SK-N-DZ (cell line): ENCODE results near the gene C1orf56. TPM values are rescaled to one million over a fixed set of nuclear protein-coding genes. Genes with fewer than 3 reads are reported as not detected.

ENCODE experiments used
- DNase-seq: peaks from one replicate; pipeline ENCODE4 v3.0.0-alpha.2; 2015; ENCODE audit warnings: low spot score
- polyA plus RNA-seq, 2 experiments: library from polyadenylated mRNA; depleted of rRNA; stranded (reverse); fragments of >200 nt; gene quantifications; 2 replicates each; pipeline ENCODE4 v1.2.3, GENCODE V29; 2014

Gene C1orf56, protein sequence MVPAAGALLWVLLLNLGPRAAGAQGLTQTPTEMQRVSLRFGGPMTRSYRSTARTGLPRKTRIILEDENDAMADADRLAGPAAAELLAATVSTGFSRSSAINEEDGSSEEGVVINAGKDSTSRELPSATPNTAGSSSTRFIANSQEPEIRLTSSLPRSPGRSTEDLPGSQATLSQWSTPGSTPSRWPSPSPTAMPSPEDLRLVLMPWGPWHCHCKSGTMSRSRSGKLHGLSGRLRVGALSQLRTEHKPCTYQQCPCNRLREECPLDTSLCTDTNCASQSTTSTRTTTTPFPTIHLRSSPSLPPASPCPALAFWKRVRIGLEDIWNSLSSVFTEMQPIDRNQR
- polyA plus RNA-seq (2014; cell fraction: cytosol; rRNA removed), result 4.8 TPM in 2 replicates
- polyA plus RNA-seq (2014; cell fraction: nucleus; rRNA removed), result 1.7 and 4.7 TPM in 2 replicates

DNA sequence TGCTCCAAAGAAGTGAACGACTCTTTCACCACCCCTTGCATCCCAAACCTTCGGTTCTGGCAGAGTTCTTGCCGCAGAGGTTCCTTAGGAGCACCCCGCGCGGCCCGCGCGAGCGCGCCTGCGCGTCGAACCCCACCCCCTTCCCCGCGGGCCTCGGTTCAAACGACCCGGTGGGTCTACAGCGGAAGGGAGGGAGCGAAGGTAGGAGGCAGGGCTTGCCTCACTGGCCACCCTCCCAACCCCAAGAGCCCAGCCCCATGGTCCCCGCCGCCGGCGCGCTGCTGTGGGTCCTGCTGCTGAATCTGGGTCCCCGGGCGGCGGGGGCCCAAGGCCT, at the start of gene C1orf56:
TSS of gene C1orf56 (plus strand) at position 161 of the 334 bp plus-strand sequence. CDS start at position 258, 97 bp downstream.
- peak; percentile 83 for DNase-seq

DNA sequence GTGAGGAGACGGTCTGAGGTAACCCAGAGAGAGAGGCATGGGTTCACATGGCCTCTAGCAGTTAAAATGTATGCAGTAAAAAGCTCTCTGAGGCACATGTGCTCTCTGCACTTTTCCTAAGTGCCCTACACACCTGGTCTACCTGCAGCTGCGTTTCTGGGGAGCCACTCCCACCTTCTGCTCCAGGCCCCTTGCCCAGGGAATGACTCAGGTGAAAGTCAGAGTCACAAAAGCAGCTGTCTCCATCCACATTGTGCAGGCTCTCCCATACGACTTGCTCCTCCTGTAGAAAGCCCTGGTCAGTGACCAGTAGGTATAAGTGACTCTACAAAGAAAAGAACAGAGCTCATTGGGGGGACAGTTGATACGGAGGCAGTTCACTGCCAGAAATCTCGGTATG, 49.6 kb upstream of the C1orf56 start:
- DNase-seq, result no peak

DNA sequence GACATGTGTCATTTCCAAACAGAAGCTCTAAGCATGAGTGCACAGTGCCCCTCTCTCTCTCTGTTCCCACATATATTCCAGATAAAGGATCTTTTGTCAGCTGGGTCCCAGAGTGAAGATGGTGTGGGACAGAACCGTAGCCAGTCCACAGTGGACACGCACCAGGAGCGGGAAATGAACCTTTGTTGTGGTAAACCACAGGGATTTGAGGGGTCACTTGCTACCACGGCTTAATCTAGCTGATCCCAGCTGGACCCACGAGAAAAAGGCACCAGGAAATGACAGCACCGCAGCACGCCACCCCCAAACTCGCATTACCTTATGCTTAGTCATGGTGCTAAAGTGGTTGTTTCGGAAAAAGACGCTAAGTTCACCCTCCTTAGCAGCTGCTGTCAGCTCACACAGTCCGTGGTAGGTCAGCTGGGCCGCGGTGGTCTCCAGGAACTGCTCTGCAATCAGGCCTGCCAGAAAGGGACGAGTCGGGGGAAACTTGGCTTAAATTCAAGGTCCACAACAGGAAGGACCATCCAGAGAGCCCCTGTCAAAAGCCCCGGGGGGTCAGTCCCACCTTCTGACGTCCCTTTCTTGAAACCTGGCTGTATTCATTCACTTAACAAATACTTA, 48.4 kb upstream of the C1orf56 start:
- no peak for DNase-seq

DNA sequence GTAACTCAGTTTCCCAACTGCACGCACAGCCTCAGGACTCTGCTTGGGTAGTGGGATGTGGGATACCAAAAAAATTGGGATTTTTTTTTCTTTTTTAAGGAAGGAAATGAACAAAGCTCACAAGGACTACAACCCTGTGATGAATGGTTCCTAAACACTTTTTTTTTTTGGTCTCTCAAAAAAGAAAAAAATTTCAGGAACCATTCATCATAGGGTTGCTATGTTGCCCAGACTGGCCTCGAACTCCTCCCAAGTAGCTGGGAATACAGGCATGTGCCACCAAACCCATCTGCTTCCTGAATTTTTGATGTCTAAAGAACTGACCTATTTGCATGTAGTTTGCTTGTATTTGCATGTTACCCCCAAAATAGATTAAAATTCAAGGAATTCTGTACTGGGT, 47.6 kb upstream of the C1orf56 start:
- no peak for DNase-seq

DNA sequence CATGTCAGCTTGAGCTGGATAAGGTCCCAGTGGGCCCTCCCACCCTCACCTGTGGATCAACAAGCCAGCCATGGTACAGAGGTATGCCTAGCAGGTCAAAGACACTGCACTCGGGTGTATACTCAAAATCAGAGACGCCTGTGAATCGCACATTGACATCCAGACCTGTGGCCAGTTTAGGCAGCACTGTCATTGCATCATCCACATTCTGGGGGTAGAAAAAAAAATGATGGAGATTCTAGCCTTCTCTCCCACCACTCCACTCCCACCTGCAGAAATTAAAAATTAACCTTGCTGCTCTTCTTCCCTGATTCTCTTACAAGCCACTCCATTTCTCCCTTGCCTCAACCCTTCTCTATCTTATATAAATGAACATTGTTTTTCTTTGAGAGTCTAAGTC, 47.1 kb upstream of the C1orf56 start:
- no peak for DNase-seq

DNA sequence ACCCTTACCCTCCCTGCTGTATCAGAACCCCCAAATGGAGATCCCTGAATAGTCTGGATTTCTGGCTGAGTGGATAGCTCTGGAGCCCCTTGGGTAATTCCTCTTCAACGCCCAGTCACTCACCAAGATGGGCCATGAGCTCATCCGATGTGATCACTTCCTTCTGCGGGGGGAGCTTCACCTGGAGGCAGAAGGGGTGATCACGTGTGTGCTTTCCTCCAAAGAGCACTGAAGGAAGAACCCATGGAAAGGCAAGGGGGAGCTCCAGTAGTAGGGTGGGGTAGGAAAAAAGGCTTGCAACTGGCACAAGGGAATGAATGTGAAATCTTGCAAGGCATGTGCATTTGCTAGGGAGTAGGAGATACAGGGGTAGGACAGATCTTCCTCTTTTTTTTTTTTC, 45.9 kb upstream of the C1orf56 start:
- DNase-seq, result no peak

DNA sequence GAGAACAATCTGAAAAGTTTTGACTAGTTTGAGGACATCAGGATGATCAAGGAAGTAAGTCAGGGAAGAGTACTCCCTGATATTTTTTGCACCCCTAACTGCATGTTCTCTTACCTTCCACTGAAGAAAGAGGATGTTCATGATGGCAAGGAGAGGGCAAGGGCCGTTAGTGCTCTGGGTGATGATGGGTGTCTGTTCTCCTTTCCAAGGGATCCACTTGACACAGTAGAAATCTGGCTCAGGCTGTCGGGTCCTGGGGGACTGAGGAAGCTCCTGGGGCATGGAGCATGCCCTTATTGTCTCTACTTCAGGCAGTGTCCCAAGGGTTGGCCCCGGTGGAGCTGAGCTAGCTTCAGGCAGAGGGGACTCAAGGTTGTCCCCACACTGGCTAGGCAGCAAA, 45.5 kb upstream of the C1orf56 start:
- no peak for DNase-seq

DNA sequence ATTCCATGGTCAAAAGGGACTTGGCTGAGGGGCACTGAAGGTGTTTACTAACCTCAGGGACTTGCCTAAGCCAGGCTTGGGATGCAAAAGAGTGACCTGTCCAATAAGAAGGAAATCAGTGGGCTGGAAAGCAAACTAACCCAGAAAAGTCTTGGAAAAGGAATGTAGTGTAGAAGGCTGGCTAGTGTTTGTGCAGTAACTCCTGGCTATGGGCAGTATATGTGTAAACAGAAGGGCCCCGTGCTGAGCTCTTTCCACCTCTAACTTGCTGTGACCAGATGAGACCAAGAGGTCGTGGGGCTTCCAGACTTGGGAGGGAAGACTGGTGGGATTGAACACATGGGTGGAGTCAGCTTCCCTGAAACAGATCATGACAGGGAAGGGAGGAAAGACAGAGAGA, 44.9 kb upstream of the C1orf56 start:
- no peak for DNase-seq

DNA sequence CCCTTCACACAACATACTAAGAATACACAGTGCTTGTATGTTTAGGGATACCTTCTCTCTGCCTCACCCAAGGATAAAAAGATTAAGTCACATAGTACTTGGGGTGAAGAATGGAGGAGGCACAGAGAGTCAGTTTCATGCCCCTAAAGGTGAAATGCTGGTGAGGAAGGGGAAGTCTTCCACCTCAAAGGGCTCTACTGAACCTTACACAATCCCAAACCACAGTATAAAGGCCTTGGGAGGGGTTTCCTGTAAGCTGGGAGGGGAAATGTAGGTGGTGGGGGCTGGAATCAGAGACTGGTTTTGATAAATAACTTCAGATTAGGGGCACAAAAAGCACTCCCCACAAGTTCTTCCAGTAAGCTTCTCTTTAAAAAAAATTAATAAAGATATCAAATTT, 44.4 kb upstream of the C1orf56 start:
- DNase-seq, result no peak

DNA sequence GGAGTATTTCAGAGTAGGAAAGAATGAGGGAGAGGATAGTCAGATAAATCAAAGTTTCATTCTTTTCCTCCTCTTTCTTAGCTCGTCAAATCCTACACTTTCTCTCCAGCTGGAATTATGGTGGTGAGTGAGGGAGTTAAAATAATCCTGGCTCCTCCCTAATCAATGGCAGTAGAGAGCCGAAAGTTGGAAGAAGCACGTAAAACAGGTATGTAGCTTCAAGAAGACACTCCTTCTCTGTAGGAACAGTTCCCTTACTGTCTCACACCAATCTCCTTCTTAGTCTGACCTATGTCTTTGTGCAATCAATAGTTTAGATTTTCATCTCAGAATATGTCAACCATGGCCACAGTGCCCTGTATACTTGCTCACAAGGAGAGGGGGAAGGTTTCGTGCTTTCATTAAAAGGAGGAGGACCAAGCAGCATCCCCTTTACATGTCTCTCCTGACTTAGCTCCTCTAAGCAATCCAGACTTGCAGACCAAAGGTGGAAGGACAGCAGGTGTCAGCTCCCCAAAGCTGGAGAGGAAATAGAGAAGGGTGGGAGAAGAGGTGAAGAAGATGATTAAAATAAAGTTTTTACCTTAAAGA, 41.7 kb upstream of the C1orf56 start:
- no peak for DNase-seq

DNA sequence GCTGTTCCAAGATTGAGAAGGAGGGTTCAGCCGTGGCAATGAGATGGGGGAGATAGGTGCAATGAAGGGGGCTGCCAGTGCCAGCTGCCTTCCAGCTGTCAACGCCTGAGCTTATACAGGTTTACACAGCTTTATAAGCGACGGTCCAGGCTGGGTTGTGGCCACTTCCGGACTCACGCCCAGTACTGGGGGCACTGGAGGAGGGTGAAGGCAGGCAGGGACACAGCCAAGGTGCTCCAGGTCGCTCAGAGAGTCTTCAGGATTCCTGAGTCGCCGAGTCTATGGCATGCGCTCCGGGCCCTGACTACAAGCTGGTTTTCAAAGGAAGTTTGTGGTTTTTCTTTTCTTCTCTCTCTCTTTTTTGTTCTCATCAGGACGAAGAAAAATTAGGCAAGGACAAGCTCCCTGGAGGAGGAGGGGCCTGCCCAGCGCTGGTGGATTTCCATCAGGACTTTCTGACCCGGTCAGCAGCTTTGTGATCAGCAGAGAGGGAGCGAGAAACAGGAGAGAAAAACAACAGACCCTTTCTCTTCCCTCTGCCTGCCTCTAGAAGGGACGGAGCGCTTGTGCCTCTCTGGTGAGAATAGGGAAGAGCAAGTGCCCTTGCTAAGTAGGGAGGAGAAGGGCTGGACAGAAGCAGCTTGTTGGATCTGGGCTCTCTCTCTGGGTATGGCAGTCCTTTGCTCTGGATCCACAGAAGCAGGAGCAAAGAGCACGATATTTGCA, 41.1 kb upstream of the C1orf56 start, which contains the start of gene MINDY1:
TSS of gene MINDY1 (minus strand) at position 576 of the 726 bp plus-strand sequence. CDS start 4,285 bp downstream, outside the sequence.
- peak; percentile 92 for DNase-seq

DNA sequence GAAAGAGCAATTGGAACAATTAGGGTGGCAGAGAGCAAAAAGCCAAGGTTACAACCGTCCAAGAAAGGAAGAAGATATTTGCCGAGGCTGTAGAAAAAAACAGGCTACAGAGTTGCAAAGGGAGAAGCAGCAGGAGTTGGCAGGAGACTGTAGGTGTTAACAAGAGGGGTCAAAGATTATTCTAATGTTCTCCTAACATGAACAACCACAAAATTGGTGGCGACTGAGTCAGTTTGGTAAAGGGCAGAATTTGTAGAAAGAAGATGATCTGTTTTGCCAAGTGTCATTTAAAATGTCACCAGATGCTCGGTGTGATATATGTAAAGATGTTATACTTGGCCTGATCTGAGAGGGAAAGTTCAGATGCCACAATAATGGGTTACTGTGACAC, 39.7 kb upstream of the C1orf56 start:
- no peak for DNase-seq

DNA sequence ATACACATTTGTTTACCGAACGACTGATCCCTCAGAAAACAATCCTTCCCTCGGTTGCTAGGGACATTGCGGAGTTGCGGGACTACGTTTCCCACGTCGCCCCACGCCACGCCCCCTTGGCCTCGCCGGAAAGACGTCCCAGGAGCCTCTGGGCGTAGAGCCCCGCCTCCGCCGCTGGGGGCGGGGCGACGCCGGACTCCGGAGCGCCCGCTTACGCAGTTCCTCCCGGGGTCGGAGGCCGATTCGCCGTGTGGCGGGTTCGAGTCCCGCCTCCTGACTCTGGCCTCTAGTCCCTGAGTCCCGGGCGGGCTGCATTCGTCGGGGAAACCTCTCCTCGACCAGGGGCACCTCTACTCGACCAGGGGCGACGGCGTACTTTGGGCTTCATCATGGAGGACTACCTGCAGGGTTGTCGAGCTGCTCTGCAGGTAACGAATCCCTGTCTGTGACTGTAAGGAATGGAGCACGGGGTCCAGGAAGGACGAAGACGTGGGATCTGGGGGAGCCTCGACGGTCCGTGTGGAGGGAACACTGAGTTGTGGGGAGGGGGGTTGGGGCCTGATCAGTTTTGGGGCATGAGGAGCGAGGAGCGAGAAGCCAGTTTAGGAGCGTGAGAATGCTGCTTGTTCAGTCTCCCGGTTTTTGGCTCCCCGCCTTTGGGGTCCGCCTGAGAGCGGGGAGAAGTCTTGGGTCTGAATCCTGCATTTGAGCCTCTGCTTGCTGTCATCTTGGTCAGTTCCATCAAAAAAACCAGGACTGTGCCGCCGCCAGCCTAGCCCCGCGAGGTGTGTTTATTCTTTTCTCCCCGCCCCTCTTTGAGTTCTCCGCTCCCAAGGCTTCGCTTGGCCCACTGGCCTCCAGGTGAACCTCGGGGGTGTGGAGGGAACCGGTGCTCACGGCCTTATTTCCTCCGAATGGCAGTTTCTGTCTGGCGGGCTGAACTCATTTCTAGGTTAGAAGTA, 39.0 kb upstream of the C1orf56 start, which contains the start of gene PRUNE1:
TSS of gene PRUNE1 (plus strand) at position 206 of the 962 bp plus-strand sequence. CDS start at position 390, 184 bp downstream.
- DNase-seq, result peak; percentile 96

DNA sequence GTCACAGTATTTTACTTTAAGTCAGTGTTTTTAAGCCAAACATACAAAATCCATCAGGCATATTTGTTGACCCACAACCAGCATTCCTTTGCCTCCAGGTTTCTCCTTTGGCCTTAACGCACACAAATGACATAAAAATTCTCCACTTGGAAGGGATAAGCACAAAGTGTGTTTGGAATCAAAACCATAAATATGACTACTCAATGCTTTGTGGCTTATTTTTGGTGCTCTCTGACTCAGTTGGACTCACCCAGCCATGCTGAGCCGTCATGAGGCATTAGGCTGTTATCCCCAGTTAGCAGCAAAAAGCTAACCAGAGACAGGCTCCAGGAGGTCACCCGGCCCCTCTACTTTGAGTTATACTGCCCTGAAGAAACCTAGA, 38.4 kb upstream of the C1orf56 start:
- no peak for DNase-seq

DNA sequence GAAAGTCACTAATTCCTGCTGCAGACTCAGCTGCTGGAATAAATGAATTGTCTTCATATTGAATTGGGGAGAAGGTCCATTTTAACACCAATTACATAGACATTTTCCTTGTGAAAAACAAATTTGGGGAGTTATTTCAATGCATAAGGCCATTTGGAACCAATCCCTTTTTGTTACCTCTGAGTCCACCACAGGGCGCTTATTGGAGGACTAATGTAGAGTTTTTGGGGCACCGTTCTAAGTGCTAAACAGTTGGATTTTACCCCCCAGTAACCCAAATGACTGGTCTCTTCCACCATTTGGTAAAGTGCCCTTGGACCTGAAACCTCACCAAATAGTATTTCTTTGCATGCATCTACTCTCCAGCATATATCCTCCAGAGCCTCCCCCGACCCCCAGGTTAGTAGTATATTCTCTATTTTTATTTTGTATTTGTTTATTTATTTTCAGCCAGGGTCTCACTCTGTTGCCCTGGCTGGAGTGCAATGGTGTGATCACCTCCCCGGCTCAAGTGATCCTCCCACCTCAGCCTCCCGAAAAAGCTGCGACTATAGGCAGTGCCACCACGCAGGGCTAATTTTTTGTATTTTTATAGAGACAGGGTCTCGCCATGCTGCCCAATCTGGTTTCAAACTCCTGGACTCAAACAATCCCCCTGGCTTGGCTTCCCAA, 37.7 kb upstream of the C1orf56 start:
- no peak for DNase-seq

DNA sequence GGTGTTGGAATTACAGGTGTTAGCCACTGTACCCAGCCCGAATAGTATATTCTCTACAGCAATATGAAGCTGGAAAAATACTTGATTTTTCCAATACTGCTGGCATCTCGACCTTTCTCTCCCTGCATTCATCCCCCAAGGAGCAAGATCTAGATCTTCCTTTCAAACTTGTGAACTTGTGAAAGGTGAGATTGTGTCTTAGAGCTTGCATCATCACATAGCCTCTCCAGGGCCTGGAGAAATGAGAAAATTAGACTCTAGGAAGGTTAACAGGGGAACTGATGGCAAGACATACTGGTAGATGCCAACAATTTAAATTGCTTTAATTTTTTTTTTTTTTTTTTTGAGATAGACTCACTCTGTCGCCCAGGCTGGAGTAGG, 37.2 kb upstream of the C1orf56 start:
- DNase-seq, result no peak

DNA sequence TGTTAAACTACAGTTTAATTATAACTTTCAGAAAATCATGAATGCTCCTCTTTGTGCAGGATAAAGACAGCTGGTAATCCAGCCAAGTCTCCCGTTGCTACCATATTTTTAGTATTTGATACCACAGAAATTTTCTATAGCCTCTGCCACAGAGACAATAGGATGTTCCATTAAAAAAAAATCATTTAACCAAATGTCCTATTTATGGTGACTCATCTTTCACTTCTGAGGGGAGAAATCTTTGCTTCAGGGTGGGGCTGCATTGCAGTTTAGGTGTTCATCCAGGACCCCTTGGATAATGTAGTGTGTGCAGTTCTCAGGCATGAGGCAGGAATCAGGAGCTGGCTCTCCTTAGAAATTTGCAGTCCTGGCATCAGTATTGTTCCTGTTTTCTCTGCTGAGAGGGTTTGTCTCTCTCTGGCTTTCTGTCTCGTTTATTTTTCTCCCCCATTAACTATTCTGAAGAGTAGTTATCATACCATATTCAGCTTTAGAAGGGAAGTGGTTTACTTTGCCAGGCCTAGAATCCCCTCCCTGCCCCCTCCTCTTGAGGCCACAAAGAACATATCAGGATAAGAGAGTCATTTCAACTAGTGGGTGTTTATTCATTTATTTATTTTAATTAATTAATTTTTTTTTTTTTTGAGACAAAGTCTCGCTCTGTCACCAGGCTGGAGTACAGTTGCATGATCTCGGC, 36.2 kb upstream of the C1orf56 start:
- DNase-seq, result no peak

DNA sequence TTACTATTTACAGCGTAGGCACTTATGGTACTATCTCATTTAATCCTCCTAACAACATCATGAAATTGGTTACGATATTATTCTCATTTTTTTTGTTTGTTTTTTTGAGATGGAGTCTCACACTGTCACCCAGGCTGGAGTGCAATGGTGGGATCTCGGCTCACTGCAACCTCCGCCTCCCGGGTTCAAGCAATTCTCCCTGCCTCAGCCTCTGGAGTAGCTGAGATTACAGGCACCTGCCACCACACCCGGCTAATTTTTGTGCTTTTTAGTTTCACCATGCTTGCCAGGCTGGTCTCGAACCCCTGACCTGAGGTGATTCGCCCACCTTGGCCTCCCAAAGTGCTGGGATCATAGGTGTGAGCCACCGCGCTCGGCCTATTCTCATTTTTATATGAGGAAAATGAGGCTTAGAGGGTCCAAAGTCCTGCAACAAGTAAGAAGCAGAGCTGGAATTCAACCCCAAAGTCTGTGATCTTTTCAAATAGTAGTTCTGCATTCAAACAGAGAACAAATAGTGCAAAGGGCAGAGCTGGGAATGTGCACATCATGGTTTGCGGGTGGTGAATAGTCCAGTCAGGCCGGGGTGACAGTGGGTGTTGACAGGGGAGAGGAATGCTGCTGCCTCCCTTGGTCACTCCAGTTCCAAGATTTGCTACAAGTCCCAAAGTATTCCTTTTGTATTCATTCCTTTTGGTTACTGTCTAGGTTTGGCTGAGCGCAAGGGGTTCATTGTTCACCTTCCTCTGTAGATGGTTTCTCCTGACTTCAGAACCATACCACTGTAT, 34.7 kb upstream of the C1orf56 start:
- DNase-seq, result no peak

DNA sequence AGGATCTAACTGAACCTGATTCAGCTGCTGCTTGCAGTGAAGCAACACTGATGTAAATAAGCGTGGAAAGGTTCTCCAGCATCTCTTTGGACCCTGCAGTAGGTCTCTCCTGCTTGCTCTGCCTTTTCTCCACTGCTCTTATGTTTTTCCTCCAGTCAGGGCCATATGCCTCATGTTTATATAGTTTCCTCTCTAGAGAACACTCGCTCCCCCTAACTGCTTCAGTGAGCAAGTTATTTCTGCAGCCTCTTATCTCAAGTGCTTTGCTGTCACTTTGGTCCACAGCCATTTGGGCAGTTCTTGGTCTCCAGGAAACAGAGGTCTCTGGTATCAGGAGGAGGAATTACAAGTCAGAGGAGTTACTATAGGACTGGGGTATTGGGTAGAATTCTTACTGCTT, 34.0 kb upstream of the C1orf56 start:
- no peak for DNase-seq
